ENCODE data around the gene TCF23. TPM values are rescaled to one million over a fixed set of nuclear protein-coding genes. Genes with fewer than 3 reads are reported as not detected.

Gene TCF23
- total RNA-seq, 1 experiment from 2014 or later = not detected

- no TSS peak for BruUV-seq (replicated peaks)
- CTCF ChIA-PET = no interaction called here
- ATAC-seq (no peak), DNase-seq (no peak)
- H3K9me3 ChIP-seq (ENCODE audit: low read length) = no peaks in the 10 kb centered on the region
- H3F3A ChIP-seq (ENCODE audit: low read length, unreplicated experiment) = no peaks in the 10 kb centered on the region
- intact Hi-C loops (cut with micrococcal nuclease) = no loop called here
- no peak overlapping the region for H3K9ac ChIP-seq (ENCODE audit: low read length)
- no peaks in the 10 kb centered on the region for H4K20me1 ChIP-seq (ENCODE audit: low read length)
- POLR2A ChIA-PET (ENCODE audit: unreplicated experiment) = no interaction called here
- H3K79me2 ChIP-seq (ENCODE audit: low read length) = no peaks in the 10 kb centered on the region
- H3K9me2 ChIP-seq (replicated peaks; ENCODE audit: low read length) = no peaks in the 10 kb centered on the region
- no peaks in the 10 kb centered on the region for H3K4me1 ChIP-seq (ENCODE audit: insufficient read depth, low read length)
- no peak overlapping the region for H3K4me2 ChIP-seq (ENCODE audit: low read length)
- H3K27ac ChIP-seq (ENCODE audit: low read length) = no peak overlapping the region
- H2AFZ ChIP-seq (ENCODE audit: low read length) = peak overlapping the region; percentile 39; the same call in 1 of the 2 replicates
- no peaks in the 10 kb centered on the region for H3K27me3 ChIP-seq (ENCODE audit: low read length)
- H3K36me3 ChIP-seq (ENCODE audit: low read depth, low read length) = no peaks in the 10 kb centered on the region
- no peak for TF ChIP-seq EZH2 (IDR thresholded peaks at IDR 0.05; ENCODE audit: low read length, unreplicated experiment)
- no peak for TF ChIP-seq EZH2phosphoT487 (IDR thresholded peaks at IDR 0.05; ENCODE audit: borderline replicate concordance, low read length)
- TF ChIP-seq CTCF (conservative IDR thresholded peaks at IDR 0.05; ENCODE audit: low read depth, low read length) = no peak
- no peak overlapping the region for H3K4me3 ChIP-seq (ENCODE audit: low read length)
These were observed 13.6 kb downstream of the TCF23 start for GRCh38 chr2:27162151-27163121.

GRCh38 chr2:27164960-27165763, 16.4 kb downstream of the TCF23 start:
- Histone ChIP-seq H3K4me1 (ENCODE audit: insufficient read depth, low read length) (no peaks in the 10 kb centered on the region), H3K9me2 (replicated peaks; ENCODE audit: low read length) (no peaks in the 10 kb centered on the region), H3K9ac (ENCODE audit: low read length) (no peak overlapping the region), H3K4me2 (ENCODE audit: low read length) (no peak overlapping the region), H3K9me3 (ENCODE audit: low read length) (no peaks in the 10 kb centered on the region), H3F3A (ENCODE audit: low read length, unreplicated experiment) (no peaks in the 10 kb centered on the region), H2AFZ (ENCODE audit: low read length) (no peak overlapping the region), H3K27ac (ENCODE audit: low read length) (no peak overlapping the region), H4K20me1 (ENCODE audit: low read length) (no peaks in the 10 kb centered on the region), H3K79me2 (ENCODE audit: low read length) (no peaks in the 10 kb centered on the region), H3K27me3 (ENCODE audit: low read length) (no peaks in the 10 kb centered on the region), H3K36me3 (ENCODE audit: low read depth, low read length) (no peaks in the 10 kb centered on the region), H3K4me3 (ENCODE audit: low read length) (no peak overlapping the region)
- ChIA-PET POLR2A (ENCODE audit: unreplicated experiment) (no interaction called here), CTCF (no interaction called here)
- DNase-seq (no peak), ATAC-seq (no peak)
- intact Hi-C loops (cut with micrococcal nuclease) = no loop called here
- TF ChIP-seq EZH2phosphoT487 (IDR thresholded peaks at IDR 0.05; ENCODE audit: borderline replicate concordance, low read length) = no peak
- TF ChIP-seq CTCF (conservative IDR thresholded peaks at IDR 0.05; ENCODE audit: low read depth, low read length) = no peak
- no peak for TF ChIP-seq EZH2 (IDR thresholded peaks at IDR 0.05; ENCODE audit: low read length, unreplicated experiment)
- BruUV-seq (replicated peaks) = no TSS peak

All from PC-3 (cell line).